WERI-Rb-1 (cell line): ENCODE data around the gene CYSTM1.

ENCODE experiments used
- DNase-seq: peaks from one replicate; pipeline ENCODE4 v3.0.0-alpha.2; 2020
- H3K27ac ChIP-seq: fragments of 250-450 bp; sonication (Bioruptor Pico); 2 replicates; pipeline ENCODE4 v1.5.1; 2020; ENCODE audit warnings: mild to moderate bottlenecking, moderate library complexity
- H3K27me3 ChIP-seq: fragments of 250-450 bp; sonication (Bioruptor Pico); 2 replicates; pipeline ENCODE4 v1.5.1; 2021; ENCODE audit warnings: mild to moderate bottlenecking, low read depth, moderate library complexity; ENCODE audit not compliant: insufficient read depth, severe bottlenecking
- H3K36me3 ChIP-seq: fragments of 250-450 bp; sonication (Bioruptor Pico); 2 replicates; pipeline ENCODE4 v1.5.1; 2020; ENCODE audit warnings: mild to moderate bottlenecking, moderate library complexity
- H3K4me3 ChIP-seq: 2 replicates; pipeline ENCODE4 v1.5.1; 2011; ENCODE audit warnings: low read depth, mild to moderate bottlenecking, control low read depth, low read length
- H3K9me3 ChIP-seq: fragments of 250-450 bp; sonication (Bioruptor Pico); 2 replicates; pipeline ENCODE4 v1.5.1; 2021; ENCODE audit warnings: mild to moderate bottlenecking, moderate library complexity; ENCODE audit not compliant: severe bottlenecking
- CTCF ChIP-seq: IDR thresholded peaks from 2 replicates; pipeline ENCODE4 v1.5.1; 2011; ENCODE audit warnings: low read depth, mild to moderate bottlenecking, control low read depth, inconsistent platforms, low read length

Gene CYSTM1

GRCh38 chr5:140157032-140157781, 17.8 kb upstream of the CYSTM1 start:
- TF ChIP-seq CTCF: peak; percentile 81
- Histone ChIP-seq H3K27me3 (no peaks in the 10 kb centered on the region), H3K4me3 (peak overlapping the region; percentile 26), H3K36me3 (no peaks in the 10 kb centered on the region), H3K27ac (peak overlapping the region; percentile 24), H3K9me3 (no peaks in the 10 kb centered on the region)
- DNase-seq: peak; percentile 86

GRCh38 chr5:140159014-140159927, 15.7 kb upstream of the CYSTM1 start:
- DNase-seq: no peak
- no peaks in the 10 kb centered on the region for H3K27me3 ChIP-seq
- H3K27ac ChIP-seq: no peak overlapping the region
- H3K9me3 ChIP-seq: no peaks in the 10 kb centered on the region
- H3K4me3 ChIP-seq: no peak overlapping the region
- H3K36me3 ChIP-seq: no peaks in the 10 kb centered on the region
- no peak for TF ChIP-seq CTCF

- no peaks in the 10 kb centered on the region for H3K36me3 ChIP-seq
- no peaks in the 10 kb centered on the region for H3K9me3 ChIP-seq
- no peaks in the 10 kb centered on the region for H3K27me3 ChIP-seq
- DNase-seq: no peak
- no peak overlapping the region for H3K27ac ChIP-seq
- no peak for TF ChIP-seq CTCF
- no peak overlapping the region for H3K4me3 ChIP-seq
Observed at GRCh38 chr5:140162275-140162674, 12.7 kb upstream of the CYSTM1 start.

DNA sequence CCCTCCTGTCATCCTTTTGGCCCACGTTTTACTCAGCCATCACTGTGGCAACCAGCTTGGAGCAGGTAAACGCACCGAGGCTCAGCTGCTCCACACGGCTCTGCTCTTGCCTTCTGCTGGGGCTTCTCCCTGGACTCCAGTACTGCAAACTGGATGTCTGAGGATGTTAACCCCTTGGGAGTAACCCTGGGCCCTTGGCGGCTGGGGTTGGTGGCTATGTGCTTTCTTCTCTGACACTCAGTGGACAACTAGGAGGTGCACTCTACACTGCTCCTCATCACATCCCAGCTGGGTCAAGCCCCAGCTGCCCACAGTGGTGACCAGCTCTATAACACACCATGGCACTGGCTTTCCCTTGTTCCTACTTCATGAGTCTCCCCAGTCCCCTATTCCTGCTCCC, 12.2 kb upstream of the CYSTM1 start:
- no peaks in the 10 kb centered on the region for H3K27me3 ChIP-seq
- no peak for DNase-seq
- no peak overlapping the region for H3K4me3 ChIP-seq
- TF ChIP-seq CTCF: no peak
- H3K27ac ChIP-seq: no peak overlapping the region
- H3K36me3 ChIP-seq: no peaks in the 10 kb centered on the region
- no peaks in the 10 kb centered on the region for H3K9me3 ChIP-seq

GRCh38 chr5:140165101-140165922, 9.7 kb upstream of the CYSTM1 start:
- Histone ChIP-seq H3K9me3 (no peaks in the 10 kb centered on the region), H3K36me3 (no peaks in the 10 kb centered on the region), H3K27me3 (no peaks in the 10 kb centered on the region), H3K4me3 (no peak overlapping the region), H3K27ac (no peak overlapping the region)
- no peak for TF ChIP-seq CTCF
- DNase-seq: no peak
